WTC11 (cell line): Measurements from ENCODE around the gene PUSL1. TPM values are rescaled to one million over a fixed set of nuclear protein-coding genes. Genes with fewer than 3 reads are reported as not detected.

Source experiments
- ATAC-seq: fragments of 200-7000 bp; cut with Tn5 transposase; 2 replicates; pipeline ENCODE4 v1.10.0; 2021; ENCODE audit warnings: mild to moderate bottlenecking, moderate library complexity
- CTCF ChIA-PET: fragments of 300-600 bp; sonication (Branson Sonifier 250); formaldehyde crosslinking; loops from one replicate; lab custom pipeline; 2021; ENCODE audit warnings: antibody characterized with exemption; lab: Charles Lee
- POLR2A ChIA-PET: fragments of 350-600 bp; sonication (Branson Sonifier 250); formaldehyde crosslinking; loops from one replicate; lab custom pipeline; 2021; ENCODE audit warnings: antibody characterized with exemption; lab: Charles Lee
- DNase-seq: peaks from one replicate; pipeline ENCODE4 v3.0.0; 2021; ENCODE audit warnings: low spot score
- H3K27ac Mint-ChIP-seq: 2 replicates; pipeline ENCODE4 v1.8.0; 2021; ENCODE audit warnings: mixed read lengths
- H3K27me3 Mint-ChIP-seq: 2 replicates; pipeline ENCODE4 v1.8.0; 2021; ENCODE audit warnings: low read depth, mild to moderate bottlenecking, moderate library complexity, mixed read lengths
- H3K36me3 Mint-ChIP-seq: 2 replicates; pipeline ENCODE4 v1.8.0; 2021; ENCODE audit warnings: mixed read lengths
- H3K4me1 Mint-ChIP-seq: 2 replicates; pipeline ENCODE4 v1.8.0; 2022; ENCODE audit warnings: mixed read lengths
- H3K4me3 Mint-ChIP-seq: 2 replicates; pipeline ENCODE4 v1.8.0; 2021; ENCODE audit warnings: mild to moderate bottlenecking, moderate library complexity, mixed read lengths
- H3K9me3 Mint-ChIP-seq: 2 replicates; pipeline ENCODE4 v1.8.0; 2021; ENCODE audit warnings: mixed read lengths
- ATF1 ChIP-seq: sonication (generic); formaldehyde crosslinking; IDR thresholded peaks from 2 replicates; pipeline ENCODE4 v1.8.1; 2023; ENCODE audit warnings: mild to moderate bottlenecking, moderate library complexity, missing genetic modification reagents
- GTF2I ChIP-seq: fragments of 250-450 bp; sonication (Bioruptor Pico); conservative IDR thresholded peaks from 2 replicates; pipeline ENCODE4 v1.4.0; 2021; ENCODE audit warnings: mild to moderate bottlenecking
- JUN ChIP-seq: sonication (generic); formaldehyde crosslinking; IDR thresholded peaks from 2 replicates; pipeline ENCODE4 v1.8.0; 2023; ENCODE audit warnings: mild to moderate bottlenecking, missing genetic modification reagents
- NFATC4 ChIP-seq: fragments of 250-450 bp; sonication (Bioruptor Pico); IDR thresholded peaks from 2 replicates; pipeline ENCODE4 v1.9.0; 2021; ENCODE audit warnings: mild to moderate bottlenecking
- OVOL2 ChIP-seq: fragments of 250-450 bp; sonication (Bioruptor Pico); IDR thresholded peaks from 2 replicates; pipeline ENCODE4 v1.9.0; 2021; ENCODE audit warnings: mild to moderate bottlenecking, borderline replicate concordance
- PRRX2 ChIP-seq: fragments of 250-450 bp; sonication (Bioruptor Pico); IDR thresholded peaks from 2 replicates; pipeline ENCODE4 v1.8.0; 2021; ENCODE audit warnings: mild to moderate bottlenecking
- RORB ChIP-seq: fragments of 250-450 bp; sonication (Bioruptor Pico); IDR thresholded peaks from 2 replicates; pipeline ENCODE4 v1.9.0; 2021; ENCODE audit warnings: mild to moderate bottlenecking
- SMAD3 ChIP-seq: sonication (generic); formaldehyde crosslinking; IDR thresholded peaks from 2 replicates; pipeline ENCODE4 v1.8.0; 2022; ENCODE audit warnings: missing genetic modification reagents, mild to moderate bottlenecking, borderline replicate concordance
- TCF7 ChIP-seq: sonication (generic); formaldehyde crosslinking; IDR thresholded peaks from 2 replicates; pipeline ENCODE4 v1.8.0; 2022; ENCODE audit warnings: mild to moderate bottlenecking, low read depth, missing genetic modification reagents, moderate library complexity
- ZBTB21 ChIP-seq: sonication (generic); formaldehyde crosslinking; IDR thresholded peaks from 2 replicates; pipeline ENCODE4 v1.8.1; 2023; ENCODE audit warnings: mild to moderate bottlenecking, missing genetic modification reagents, borderline replicate concordance
- ZNF232 ChIP-seq: sonication (generic); formaldehyde crosslinking; IDR thresholded peaks from 2 replicates; pipeline ENCODE4 v1.8.0; 2022; ENCODE audit warnings: mild to moderate bottlenecking, missing genetic modification reagents
- ZNF263 ChIP-seq: sonication (generic); formaldehyde crosslinking; IDR thresholded peaks from 2 replicates; pipeline ENCODE4 v1.8.1; 2022; ENCODE audit warnings: low read depth, mild to moderate bottlenecking, moderate library complexity, missing genetic modification reagents
- ZNF423 ChIP-seq: fragments of 250-450 bp; sonication (Bioruptor Pico); IDR thresholded peaks from 2 replicates; pipeline ENCODE4 v2.1.2; 2022; ENCODE audit warnings: mild to moderate bottlenecking, moderate library complexity
- total RNA-seq: library from RNA; stranded (reverse); gene quantifications from 3 replicates; pipeline ENCODE4 v1.2.3, GENCODE V29; 2021
- TF ChIP-seq, protein P1 (sequence below): fragments of 250-450 bp; sonication (Bioruptor Pico); conservative IDR thresholded peaks from 2 replicates; pipeline ENCODE4 v1.9.0; 2021; ENCODE audit warnings: mild to moderate bottlenecking
- TF ChIP-seq, protein P2 (sequence below): sonication (generic); formaldehyde crosslinking; IDR thresholded peaks from 2 replicates; pipeline ENCODE4 v1.8.1; 2022; ENCODE audit warnings: low read depth, mild to moderate bottlenecking, moderate library complexity, missing genetic modification reagents, borderline replicate concordance
- TF ChIP-seq, protein P3 (sequence below): sonication (generic); formaldehyde crosslinking; IDR thresholded peaks from 2 replicates; pipeline ENCODE4 v1.8.1; 2022; ENCODE audit warnings: mild to moderate bottlenecking, moderate library complexity, missing genetic modification reagents
- TF ChIP-seq, protein P4 (sequence below): sonication (generic); formaldehyde crosslinking; IDR thresholded peaks from 2 replicates; pipeline ENCODE4 v1.8.0; 2022; ENCODE audit warnings: mild to moderate bottlenecking, missing genetic modification reagents
- TF ChIP-seq, protein P5 (sequence below): sonication (generic); formaldehyde crosslinking; IDR thresholded peaks from 2 replicates; pipeline ENCODE4 v1.8.0; 2022; ENCODE audit warnings: mild to moderate bottlenecking, missing genetic modification reagents
- TF ChIP-seq, protein P6 (sequence below): sonication (generic); formaldehyde crosslinking; IDR thresholded peaks from 2 replicates; pipeline ENCODE4 v1.8.0; 2023; ENCODE audit warnings: missing genetic modification reagents, mild to moderate bottlenecking, borderline replicate concordance
- TF ChIP-seq, protein P7 (sequence below): fragments of 250-450 bp; sonication (Bioruptor Pico); IDR thresholded peaks from 2 replicates; pipeline ENCODE4 v1.8.0; 2021; ENCODE audit warnings: mild to moderate bottlenecking

The PUSL1 gene
- total RNA-seq, 1 experiment from 2014 or later, result 51.5 TPM

DNA sequence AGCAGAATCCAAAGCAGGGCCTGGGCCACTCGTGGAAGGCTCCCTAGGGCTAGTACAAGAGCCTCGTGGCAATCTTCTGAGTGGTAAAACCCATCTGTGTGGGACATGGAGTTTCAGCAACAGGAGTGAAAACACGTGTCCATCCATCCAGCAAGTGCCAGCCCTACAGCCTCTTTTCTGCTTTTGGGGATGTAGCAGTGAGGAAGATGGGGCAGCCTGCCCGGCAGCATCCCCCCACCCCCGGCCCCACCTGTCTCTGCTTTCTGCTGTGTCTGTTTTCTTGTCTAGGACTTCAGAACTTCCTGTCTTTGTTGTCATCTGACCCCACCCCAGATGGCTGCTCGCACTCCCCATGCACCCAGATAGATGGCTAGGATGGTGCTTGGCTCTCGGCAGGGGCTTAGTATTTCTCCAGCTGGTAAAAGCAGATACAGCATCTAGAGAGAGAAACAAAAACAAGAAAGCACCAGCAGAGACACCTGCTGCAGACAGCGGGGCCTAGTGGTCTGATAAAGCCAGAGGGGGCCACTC is 17.7 kb downstream of the PUSL1 start (continued):
- TF ChIP-seq, protein P1, sequence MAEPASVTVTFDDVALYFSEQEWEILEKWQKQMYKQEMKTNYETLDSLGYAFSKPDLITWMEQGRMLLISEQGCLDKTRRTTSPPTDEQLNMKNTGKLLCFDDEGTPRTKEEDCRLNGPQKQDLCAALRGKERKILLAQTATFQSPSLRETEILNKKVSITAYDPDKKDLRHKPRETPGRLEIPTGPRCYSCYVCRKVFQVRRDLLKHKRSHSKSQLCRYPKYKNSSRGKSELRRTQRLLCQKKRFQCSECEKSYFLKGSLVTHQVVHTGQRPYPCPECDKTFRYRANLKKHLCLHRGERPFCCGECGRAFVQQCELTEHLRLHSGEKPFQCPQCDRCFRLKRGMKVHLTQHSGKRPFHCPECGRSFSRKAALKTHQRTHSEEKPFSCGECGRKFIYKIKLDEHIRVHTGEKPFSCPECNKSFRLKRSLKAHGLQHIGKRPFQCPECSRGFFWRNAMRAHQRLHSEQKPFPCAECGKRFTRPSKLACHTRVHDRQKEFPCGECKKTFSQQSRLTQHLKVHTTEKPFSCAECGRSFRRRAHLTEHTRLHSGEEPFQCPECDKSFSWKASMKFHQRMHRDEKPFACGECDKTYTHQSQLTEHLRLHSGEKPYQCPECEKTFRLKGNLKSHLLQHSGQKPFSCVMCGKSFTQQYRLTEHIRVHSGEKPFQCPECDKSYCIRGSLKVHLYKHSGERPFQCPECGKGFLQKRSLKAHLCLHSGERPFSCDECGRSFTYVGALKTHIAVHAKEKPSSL, result no peak
- TF ChIP-seq, protein P2, sequence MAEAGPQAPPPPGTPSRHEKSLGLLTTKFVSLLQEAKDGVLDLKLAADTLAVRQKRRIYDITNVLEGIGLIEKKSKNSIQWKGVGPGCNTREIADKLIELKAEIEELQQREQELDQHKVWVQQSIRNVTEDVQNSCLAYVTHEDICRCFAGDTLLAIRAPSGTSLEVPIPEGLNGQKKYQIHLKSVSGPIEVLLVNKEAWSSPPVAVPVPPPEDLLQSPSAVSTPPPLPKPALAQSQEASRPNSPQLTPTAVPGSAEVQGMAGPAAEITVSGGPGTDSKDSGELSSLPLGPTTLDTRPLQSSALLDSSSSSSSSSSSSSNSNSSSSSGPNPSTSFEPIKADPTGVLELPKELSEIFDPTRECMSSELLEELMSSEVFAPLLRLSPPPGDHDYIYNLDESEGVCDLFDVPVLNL (CRISPR knock-in tag), result no peak
- no peak for TF ChIP-seq OVOL2 (CRISPR knock-in tag)
- TF ChIP-seq ZNF263, result no peak
- no peak for TF ChIP-seq SMAD3 (CRISPR knock-in tag)
- TF ChIP-seq, protein P3, sequence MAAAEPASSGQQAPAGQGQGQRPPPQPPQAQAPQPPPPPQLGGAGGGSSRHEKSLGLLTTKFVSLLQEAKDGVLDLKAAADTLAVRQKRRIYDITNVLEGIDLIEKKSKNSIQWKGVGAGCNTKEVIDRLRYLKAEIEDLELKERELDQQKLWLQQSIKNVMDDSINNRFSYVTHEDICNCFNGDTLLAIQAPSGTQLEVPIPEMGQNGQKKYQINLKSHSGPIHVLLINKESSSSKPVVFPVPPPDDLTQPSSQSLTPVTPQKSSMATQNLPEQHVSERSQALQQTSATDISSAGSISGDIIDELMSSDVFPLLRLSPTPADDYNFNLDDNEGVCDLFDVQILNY (CRISPR knock-in tag), result no peak
- TF ChIP-seq RORB, result no peak
- TF ChIP-seq GTF2I (CRISPR knock-in tag), result no peak
- TF ChIP-seq, protein P4, sequence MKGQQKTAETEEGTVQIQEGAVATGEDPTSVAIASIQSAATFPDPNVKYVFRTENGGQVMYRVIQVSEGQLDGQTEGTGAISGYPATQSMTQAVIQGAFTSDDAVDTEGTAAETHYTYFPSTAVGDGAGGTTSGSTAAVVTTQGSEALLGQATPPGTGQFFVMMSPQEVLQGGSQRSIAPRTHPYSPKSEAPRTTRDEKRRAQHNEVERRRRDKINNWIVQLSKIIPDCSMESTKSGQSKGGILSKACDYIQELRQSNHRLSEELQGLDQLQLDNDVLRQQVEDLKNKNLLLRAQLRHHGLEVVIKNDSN, result no peak
- no peak for TF ChIP-seq ZBTB21 (CRISPR knock-in tag)
- TF ChIP-seq, protein P5, sequence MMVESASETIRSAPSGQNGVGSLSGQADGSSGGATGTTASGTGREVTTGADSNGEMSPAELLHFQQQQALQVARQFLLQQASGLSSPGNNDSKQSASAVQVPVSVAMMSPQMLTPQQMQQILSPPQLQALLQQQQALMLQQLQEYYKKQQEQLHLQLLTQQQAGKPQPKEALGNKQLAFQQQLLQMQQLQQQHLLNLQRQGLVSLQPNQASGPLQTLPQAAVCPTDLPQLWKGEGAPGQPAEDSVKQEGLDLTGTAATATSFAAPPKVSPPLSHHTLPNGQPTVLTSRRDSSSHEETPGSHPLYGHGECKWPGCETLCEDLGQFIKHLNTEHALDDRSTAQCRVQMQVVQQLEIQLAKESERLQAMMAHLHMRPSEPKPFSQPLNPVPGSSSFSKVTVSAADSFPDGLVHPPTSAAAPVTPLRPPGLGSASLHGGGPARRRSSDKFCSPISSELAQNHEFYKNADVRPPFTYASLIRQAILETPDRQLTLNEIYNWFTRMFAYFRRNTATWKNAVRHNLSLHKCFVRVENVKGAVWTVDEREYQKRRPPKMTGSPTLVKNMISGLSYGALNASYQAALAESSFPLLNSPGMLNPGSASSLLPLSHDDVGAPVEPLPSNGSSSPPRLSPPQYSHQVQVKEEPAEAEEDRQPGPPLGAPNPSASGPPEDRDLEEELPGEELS (CRISPR knock-in tag), result no peak
- TF ChIP-seq ZNF232, result no peak
- TF ChIP-seq, protein P6, sequence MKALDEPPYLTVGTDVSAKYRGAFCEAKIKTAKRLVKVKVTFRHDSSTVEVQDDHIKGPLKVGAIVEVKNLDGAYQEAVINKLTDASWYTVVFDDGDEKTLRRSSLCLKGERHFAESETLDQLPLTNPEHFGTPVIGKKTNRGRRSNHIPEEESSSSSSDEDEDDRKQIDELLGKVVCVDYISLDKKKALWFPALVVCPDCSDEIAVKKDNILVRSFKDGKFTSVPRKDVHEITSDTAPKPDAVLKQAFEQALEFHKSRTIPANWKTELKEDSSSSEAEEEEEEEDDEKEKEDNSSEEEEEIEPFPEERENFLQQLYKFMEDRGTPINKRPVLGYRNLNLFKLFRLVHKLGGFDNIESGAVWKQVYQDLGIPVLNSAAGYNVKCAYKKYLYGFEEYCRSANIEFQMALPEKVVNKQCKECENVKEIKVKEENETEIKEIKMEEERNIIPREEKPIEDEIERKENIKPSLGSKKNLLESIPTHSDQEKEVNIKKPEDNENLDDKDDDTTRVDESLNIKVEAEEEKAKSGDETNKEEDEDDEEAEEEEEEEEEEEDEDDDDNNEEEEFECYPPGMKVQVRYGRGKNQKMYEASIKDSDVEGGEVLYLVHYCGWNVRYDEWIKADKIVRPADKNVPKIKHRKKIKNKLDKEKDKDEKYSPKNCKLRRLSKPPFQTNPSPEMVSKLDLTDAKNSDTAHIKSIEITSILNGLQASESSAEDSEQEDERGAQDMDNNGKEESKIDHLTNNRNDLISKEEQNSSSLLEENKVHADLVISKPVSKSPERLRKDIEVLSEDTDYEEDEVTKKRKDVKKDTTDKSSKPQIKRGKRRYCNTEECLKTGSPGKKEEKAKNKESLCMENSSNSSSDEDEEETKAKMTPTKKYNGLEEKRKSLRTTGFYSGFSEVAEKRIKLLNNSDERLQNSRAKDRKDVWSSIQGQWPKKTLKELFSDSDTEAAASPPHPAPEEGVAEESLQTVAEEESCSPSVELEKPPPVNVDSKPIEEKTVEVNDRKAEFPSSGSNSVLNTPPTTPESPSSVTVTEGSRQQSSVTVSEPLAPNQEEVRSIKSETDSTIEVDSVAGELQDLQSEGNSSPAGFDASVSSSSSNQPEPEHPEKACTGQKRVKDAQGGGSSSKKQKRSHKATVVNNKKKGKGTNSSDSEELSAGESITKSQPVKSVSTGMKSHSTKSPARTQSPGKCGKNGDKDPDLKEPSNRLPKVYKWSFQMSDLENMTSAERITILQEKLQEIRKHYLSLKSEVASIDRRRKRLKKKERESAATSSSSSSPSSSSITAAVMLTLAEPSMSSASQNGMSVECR (CRISPR knock-in tag), result no peak

DNA sequence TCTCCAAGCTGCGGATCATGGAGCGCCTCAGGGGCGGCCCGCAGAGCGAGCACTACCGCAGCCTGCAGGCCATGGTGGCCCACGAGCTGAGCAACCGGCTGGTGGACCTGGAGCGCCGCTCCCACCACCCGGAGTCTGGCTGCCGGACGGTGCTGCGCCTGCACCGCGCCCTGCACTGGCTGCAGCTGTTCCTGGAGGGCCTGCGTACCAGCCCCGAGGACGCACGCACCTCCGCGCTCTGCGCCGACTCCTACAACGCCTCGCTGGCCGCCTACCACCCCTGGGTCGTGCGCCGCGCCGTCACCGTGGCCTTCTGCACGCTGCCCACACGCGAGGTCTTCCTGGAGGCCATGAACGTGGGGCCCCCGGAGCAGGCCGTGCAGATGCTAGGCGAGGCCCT is 18.9 kb downstream of the PUSL1 start:
- H3K27me3 Mint-ChIP-seq, result no peaks in the 10 kb centered on the region
- peaks cover 8% of the 10 kb centered on the region for H3K4me1 Mint-ChIP-seq
- CTCF ChIA-PET, result interaction anchor here (0.6 kb wide), 1 partner anchor 59 kb away, joined by 3 read pairs; no protein-coding TSS in a partner anchor
- no peaks in the 10 kb centered on the region for H3K36me3 Mint-ChIP-seq
- POLR2A ChIA-PET, result no interaction called here
- H3K27ac Mint-ChIP-seq, result no peak overlapping the region
- no peak for DNase-seq
- H3K4me3 Mint-ChIP-seq, result no peak overlapping the region
- ATAC-seq, result no peak
- H3K9me3 Mint-ChIP-seq, result peaks cover 4% of the 10 kb centered on the region
- TF ChIP-seq ZNF423 (CRISPR knock-in tag) (no peak), JUN (CRISPR knock-in tag) (no peak), ZBTB21 (CRISPR knock-in tag) (no peak), PRRX2 (no peak), NFATC4 (CRISPR knock-in tag) (no peak), TCF7 (no peak), ATF1 (CRISPR knock-in tag) (no peak)
- TF ChIP-seq, protein P4, result no peak
- TF ChIP-seq, protein P7, sequence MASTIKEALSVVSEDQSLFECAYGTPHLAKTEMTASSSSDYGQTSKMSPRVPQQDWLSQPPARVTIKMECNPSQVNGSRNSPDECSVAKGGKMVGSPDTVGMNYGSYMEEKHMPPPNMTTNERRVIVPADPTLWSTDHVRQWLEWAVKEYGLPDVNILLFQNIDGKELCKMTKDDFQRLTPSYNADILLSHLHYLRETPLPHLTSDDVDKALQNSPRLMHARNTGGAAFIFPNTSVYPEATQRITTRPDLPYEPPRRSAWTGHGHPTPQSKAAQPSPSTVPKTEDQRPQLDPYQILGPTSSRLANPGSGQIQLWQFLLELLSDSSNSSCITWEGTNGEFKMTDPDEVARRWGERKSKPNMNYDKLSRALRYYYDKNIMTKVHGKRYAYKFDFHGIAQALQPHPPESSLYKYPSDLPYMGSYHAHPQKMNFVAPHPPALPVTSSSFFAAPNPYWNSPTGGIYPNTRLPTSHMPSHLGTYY (CRISPR knock-in tag), result no peak
